ENCODE data around the gene HIVEP1.

HIVEP1 gene

GRCh38 chr6:11999246-11999645 is 12.9 kb upstream of the HIVEP1 start:
- H3K4me3 ChIP-seq (ENCODE audit: low read length) = no peak overlapping the region
- H3K9me3 ChIP-seq (ENCODE audit: control insufficient read depth, low read length) = no peaks in the 10 kb centered on the region
- H3K36me3 ChIP-seq (ENCODE audit: control insufficient read depth, insufficient read depth, low read length) = no peaks in the 10 kb centered on the region
- H3K27me3 ChIP-seq (ENCODE audit: control insufficient read depth, insufficient read depth, low read length) = no peaks in the 10 kb centered on the region
- H3K4me1 ChIP-seq (ENCODE audit: control insufficient read depth, insufficient read depth, low read length) = no peaks in the 10 kb centered on the region
- H3K9ac ChIP-seq (ENCODE audit: low read length) = no peak overlapping the region

GRCh38 chr6:12000174-12000573 is 11.9 kb upstream of the HIVEP1 start:
- Histone ChIP-seq H3K27me3 (ENCODE audit: control insufficient read depth, insufficient read depth, low read length) (no peaks in the 10 kb centered on the region), H3K4me3 (ENCODE audit: low read length) (no peak overlapping the region), H3K36me3 (ENCODE audit: control insufficient read depth, insufficient read depth, low read length) (no peaks in the 10 kb centered on the region), H3K4me1 (ENCODE audit: control insufficient read depth, insufficient read depth, low read length) (no peaks in the 10 kb centered on the region), H3K9me3 (ENCODE audit: control insufficient read depth, low read length) (no peaks in the 10 kb centered on the region), H3K9ac (ENCODE audit: low read length) (no peak overlapping the region)

- Histone ChIP-seq H3K9me3 (ENCODE audit: control insufficient read depth, low read length) (no peaks in the 10 kb centered on the region), H3K4me3 (ENCODE audit: low read length) (no peak overlapping the region), H3K4me1 (ENCODE audit: control insufficient read depth, insufficient read depth, low read length) (no peaks in the 10 kb centered on the region), H3K36me3 (ENCODE audit: control insufficient read depth, insufficient read depth, low read length) (no peaks in the 10 kb centered on the region), H3K27me3 (ENCODE audit: control insufficient read depth, insufficient read depth, low read length) (no peaks in the 10 kb centered on the region), H3K9ac (ENCODE audit: low read length) (no peak overlapping the region)
Observed at GRCh38 chr6:12001004-12001705, 11.0 kb upstream of the HIVEP1 start.

DNA sequence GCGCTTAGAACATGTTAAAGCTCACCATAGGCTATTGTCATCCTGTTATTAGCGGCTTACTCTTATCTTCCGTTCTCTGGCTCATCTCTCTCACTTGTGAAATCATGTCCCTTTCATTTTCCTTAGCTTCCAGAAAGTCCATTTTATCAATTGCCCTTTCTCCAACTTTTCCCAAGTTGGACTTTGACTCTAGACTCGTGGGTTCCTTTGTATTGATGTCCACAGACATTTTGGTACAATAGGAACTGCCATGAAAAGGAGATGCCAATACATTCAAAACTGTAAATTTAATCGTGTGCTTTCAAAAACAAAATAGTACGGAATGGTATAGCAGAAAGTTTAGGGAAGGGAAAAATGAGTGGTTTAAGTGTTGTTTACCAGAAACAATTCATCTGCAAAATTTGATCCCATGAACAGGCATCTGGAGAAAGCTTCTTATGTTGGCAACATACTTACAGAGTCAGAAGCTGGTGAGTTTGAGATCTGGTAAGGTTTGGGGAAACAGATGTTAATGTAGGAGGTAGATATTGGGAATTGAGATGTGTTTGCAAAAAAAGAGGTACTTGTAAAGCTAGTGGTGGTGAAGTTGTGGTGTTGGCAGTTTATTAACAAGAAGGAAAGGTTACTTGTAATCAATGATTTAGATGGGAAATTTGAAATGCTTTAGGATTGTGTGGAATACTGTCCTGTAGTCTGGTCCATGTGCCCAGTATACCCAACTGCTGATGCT is 10.2 kb upstream of the HIVEP1 start:
- no peaks in the 10 kb centered on the region for H3K4me1 ChIP-seq (ENCODE audit: control insufficient read depth, insufficient read depth, low read length)
- no peak overlapping the region for H3K9ac ChIP-seq (ENCODE audit: low read length)
- H3K36me3 ChIP-seq (ENCODE audit: control insufficient read depth, insufficient read depth, low read length) = no peaks in the 10 kb centered on the region
- no peak overlapping the region for H3K4me3 ChIP-seq (ENCODE audit: low read length)
- no peaks in the 10 kb centered on the region for H3K27me3 ChIP-seq (ENCODE audit: control insufficient read depth, insufficient read depth, low read length)
- no peaks in the 10 kb centered on the region for H3K9me3 ChIP-seq (ENCODE audit: control insufficient read depth, low read length)

DNA sequence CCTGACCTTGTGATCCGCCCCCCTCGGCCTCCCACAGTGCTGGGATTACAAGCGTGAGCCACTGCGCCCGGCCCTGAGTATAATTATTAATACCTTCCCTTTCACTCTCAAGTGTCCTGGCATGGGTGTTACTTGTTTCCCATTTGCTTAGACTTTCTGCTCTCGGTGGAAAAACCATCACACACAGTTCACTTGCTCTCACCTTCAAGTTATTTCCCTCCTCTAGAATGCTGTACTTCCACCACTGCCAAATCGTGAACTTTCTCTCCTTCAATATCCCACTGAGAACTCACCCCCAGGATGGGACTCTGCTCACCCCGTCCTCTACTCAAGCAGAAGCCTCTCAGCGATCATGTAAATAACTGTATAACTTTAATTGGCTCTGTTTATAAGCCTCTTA is 4.6 kb upstream of the HIVEP1 start:
- Histone ChIP-seq H3K36me3 (ENCODE audit: control insufficient read depth, insufficient read depth, low read length) (no peaks in the 10 kb centered on the region), H3K9me3 (ENCODE audit: control insufficient read depth, low read length) (no peaks in the 10 kb centered on the region), H3K27me3 (ENCODE audit: control insufficient read depth, insufficient read depth, low read length) (no peaks in the 10 kb centered on the region), H3K4me1 (ENCODE audit: control insufficient read depth, insufficient read depth, low read length) (peaks cover 7% of the 10 kb centered on the region), H3K4me3 (ENCODE audit: low read length) (no peak overlapping the region), H3K9ac (ENCODE audit: low read length) (no peak overlapping the region)

GRCh38 chr6:12007887-12008286 is 4.2 kb upstream of the HIVEP1 start:
- Histone ChIP-seq H3K36me3 (ENCODE audit: control insufficient read depth, insufficient read depth, low read length) (no peaks in the 10 kb centered on the region), H3K27me3 (ENCODE audit: control insufficient read depth, insufficient read depth, low read length) (no peaks in the 10 kb centered on the region), H3K9me3 (ENCODE audit: control insufficient read depth, low read length) (no peaks in the 10 kb centered on the region), H3K4me3 (ENCODE audit: low read length) (peak overlapping the region; percentile 80), H3K4me1 (ENCODE audit: control insufficient read depth, insufficient read depth, low read length) (peaks cover 7% of the 10 kb centered on the region), H3K9ac (ENCODE audit: low read length) (peak overlapping the region; percentile 95)

DNA sequence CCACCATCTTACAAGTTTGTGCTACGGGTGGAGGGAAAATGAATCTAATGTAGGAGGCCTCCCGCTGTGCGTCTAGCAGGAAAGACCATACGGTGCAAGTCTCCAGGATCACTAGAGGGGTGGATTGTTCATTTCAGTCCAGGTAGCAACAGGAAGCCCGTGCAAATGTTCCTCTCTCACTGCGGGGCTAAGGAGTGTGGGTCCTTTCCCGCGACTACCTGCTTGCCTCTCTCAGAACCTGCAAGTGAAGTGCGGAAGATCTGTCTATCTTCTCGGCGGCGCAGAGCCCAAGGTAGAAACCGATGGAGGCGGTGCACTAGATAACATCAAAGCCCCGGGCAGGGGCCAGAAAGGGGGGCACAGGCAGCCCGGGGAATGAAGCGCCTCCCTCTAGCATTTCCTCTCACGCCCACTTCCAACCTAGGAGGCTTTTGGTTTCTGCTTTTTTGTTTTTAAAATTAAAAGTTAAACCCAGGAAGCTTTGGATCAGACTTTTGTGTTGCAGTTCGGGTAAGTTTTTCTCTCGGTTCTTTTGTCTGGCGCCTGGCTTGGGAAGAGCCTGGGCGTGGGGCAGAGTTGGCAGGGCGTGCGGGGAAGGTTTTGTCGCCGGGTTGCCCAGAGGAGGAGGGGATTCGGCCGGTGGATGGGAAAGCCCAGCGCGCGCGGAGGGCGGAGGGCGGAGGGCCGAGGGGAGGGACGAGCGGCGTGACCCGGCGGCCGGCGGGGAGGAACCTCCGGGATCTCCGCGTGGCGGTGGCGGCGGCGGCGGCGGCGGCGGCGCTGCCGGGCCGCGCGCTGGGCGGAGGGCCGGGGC is 3.5 kb upstream of the HIVEP1 start:
- Histone ChIP-seq H3K4me1 (ENCODE audit: control insufficient read depth, insufficient read depth, low read length) (peaks cover 10% of the 10 kb centered on the region), H3K27me3 (ENCODE audit: control insufficient read depth, insufficient read depth, low read length) (no peaks in the 10 kb centered on the region), H3K4me3 (ENCODE audit: low read length) (peak overlapping the region; percentile 80), H3K36me3 (ENCODE audit: control insufficient read depth, insufficient read depth, low read length) (no peaks in the 10 kb centered on the region), H3K9me3 (ENCODE audit: control insufficient read depth, low read length) (no peaks in the 10 kb centered on the region), H3K9ac (ENCODE audit: low read length) (peak overlapping the region; percentile 95)

DNA sequence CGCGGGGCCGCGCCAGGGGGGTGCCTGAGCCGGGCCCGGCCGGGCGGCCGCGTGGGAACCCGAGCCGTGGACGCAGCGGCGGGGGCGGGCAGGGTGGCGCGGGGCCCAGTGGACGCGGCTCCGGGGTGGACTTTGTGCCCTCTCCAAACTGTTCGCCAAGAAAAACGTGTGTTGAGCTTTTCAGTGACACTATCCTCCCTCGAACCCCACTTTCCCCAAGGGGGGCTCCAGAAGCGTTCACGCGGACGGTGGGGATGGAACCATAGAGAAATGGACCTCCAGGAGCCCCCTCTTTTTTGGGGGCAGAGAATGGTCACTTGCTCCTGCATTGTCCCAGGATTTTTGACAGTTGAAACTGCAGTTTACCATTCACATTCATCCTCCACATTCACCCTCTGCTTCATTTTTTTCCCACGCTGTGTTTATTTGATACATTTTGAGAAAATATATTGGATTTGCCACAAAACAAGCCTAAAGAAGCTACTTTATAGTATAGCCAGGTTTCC is 2.9 kb upstream of the HIVEP1 start:
- no peak overlapping the region for H3K4me3 ChIP-seq (ENCODE audit: low read length)
- H3K36me3 ChIP-seq (ENCODE audit: control insufficient read depth, insufficient read depth, low read length) = no peaks in the 10 kb centered on the region
- H3K4me1 ChIP-seq (ENCODE audit: control insufficient read depth, insufficient read depth, low read length) = peaks cover 15% of the 10 kb centered on the region
- no peaks in the 10 kb centered on the region for H3K9me3 ChIP-seq (ENCODE audit: control insufficient read depth, low read length)
- peak overlapping the region; percentile 83 for H3K9ac ChIP-seq (ENCODE audit: low read length)
- H3K27me3 ChIP-seq (ENCODE audit: control insufficient read depth, insufficient read depth, low read length) = no peaks in the 10 kb centered on the region

GRCh38 chr6:12009876-12010634 is 2.1 kb upstream of the HIVEP1 start:
- H3K4me3 ChIP-seq (ENCODE audit: low read length) = peak overlapping the region; percentile 79
- no peaks in the 10 kb centered on the region for H3K9me3 ChIP-seq (ENCODE audit: control insufficient read depth, low read length)
- peaks cover 15% of the 10 kb centered on the region for H3K4me1 ChIP-seq (ENCODE audit: control insufficient read depth, insufficient read depth, low read length)
- no peaks in the 10 kb centered on the region for H3K36me3 ChIP-seq (ENCODE audit: control insufficient read depth, insufficient read depth, low read length)
- no peaks in the 10 kb centered on the region for H3K27me3 ChIP-seq (ENCODE audit: control insufficient read depth, insufficient read depth, low read length)
- H3K9ac ChIP-seq (ENCODE audit: low read length) = peak overlapping the region; percentile 95

- Histone ChIP-seq H3K4me3 (ENCODE audit: low read length) (peak overlapping the region; percentile 79), H3K9me3 (ENCODE audit: control insufficient read depth, low read length) (no peaks in the 10 kb centered on the region), H3K9ac (ENCODE audit: low read length) (peak overlapping the region; percentile 95), H3K4me1 (ENCODE audit: control insufficient read depth, insufficient read depth, low read length) (peaks cover 15% of the 10 kb centered on the region), H3K27me3 (ENCODE audit: control insufficient read depth, insufficient read depth, low read length) (no peaks in the 10 kb centered on the region), H3K36me3 (ENCODE audit: control insufficient read depth, insufficient read depth, low read length) (no peaks in the 10 kb centered on the region)
Observed at GRCh38 chr6:12010635-12011275, 1.4 kb upstream of the HIVEP1 start.
